ENCODE data around the gene SLC16A8.
"Not testable (repeated sequence)": the region's sequence is repeated elsewhere in the genome, so short reads cannot be mapped to it uniquely, and the experiment has no call there.

SLC16A8 gene

DNA sequence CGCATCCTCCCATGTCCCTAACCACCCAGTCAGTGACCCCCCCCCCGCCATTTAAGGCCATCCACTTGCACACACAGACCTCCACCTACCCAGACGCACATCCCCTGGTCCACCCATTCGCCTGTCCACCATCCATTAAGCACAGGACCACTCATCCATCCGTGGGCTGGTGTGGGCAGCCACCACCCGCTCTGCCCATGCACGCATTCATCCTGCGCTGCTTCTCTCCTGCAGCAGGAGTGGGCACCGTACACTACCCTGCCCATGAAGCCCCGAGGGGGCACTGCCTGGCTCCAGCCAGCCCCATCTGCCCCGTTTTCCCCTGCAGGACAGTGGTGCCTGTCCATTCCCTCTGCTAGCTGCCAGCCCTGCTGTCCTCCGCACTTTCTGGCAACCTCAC lies 3.9 kb upstream of the SLC16A8 start:
- DNase-seq (ENCODE audit: low read depth): no peak

GRCh38 chr22:38086942-38087341 lies 3.0 kb upstream of the SLC16A8 start:
- no peak for DNase-seq (ENCODE audit: low read depth)

DNA sequence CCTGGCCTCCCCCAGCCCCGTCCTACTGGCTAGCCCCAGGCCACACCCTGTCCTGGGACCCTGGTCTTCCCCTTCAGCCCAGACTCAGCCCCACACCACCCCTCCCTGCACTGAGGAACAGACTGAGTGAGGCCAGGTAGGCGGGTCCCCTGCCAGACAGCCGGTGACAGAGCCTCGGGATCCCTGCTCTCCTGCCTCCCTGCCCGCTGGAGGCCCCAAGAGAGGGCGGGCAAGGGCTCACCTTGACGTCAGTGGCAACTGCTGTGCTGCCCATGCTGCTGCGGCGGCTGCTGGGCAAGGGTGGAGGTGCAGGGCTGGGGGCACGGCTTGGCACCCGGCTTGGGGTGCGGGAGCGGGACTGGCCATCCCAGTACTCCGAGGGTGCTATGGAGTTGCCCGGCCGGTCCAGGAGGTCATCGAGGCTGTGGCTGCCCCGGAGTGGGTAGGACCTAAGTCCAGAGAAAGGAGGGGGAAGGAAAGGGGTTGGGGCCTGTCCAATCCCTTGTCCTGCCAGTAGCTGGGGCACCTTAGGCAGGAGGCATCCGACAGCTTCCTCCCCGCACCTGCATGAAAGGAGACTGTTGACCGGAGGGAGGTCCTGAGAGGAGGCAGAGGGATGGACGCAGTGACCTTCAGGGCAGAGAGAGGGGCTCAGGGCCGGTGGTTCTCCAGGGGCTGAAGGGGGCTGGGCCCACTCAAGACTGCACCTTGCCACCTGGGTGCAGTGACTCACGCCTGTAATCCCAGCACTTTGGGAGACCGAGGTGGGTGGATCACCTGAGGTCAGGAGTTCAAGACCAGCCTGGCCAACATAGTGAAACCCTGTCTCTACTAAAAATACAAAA lies 2.2 kb upstream of the SLC16A8 start:
- DNase-seq (ENCODE audit: low read depth): no peak

DNA sequence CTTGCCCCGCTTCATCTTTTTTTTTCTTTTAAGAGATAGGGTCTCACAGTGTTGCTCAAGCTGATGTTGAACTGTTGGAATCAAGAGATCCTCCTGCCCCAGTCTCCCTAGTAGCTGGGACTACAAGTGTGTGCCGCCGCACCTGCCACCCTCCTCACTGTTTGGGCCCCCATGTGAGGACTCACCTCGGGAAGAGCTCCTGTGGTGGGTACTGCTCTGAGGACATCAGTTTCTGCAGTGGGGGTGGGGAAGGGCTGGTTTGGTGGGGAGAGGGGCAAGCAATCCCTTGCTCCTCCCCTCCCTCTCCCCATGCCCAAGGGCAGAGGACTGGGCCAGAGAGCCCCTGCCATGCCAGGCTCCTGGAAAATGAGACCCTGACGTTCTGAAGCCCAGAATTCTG lies 1.5 kb upstream of the SLC16A8 start:
- DNase-seq (ENCODE audit: low read depth): no peak

DNA sequence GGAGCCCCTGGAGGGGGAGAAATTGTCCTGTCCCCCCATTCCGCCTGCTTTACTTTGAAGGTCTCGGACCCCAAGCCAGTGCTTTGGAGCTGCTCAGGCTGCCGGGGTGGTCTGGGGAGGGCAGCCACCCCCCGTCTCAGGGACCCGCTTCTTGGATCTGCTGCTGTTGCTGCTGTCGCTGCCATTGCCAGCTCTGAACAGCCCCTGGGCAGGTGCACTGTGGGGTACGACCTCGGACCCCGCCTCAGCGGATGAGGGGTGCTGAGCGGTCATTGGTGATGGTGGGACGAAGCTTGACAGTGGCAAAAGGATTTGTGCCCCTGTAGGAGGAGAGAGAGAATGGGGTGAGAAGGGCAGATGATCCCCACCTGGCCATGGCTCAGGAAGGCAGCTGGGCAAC lies 1.1 kb upstream of the SLC16A8 start:
- no peak for DNase-seq (ENCODE audit: low read depth)

GRCh38 chr22:38082986-38083710 lies 836 bp downstream of the SLC16A8 start:
- no peak for DNase-seq (ENCODE audit: low read depth)

- DNase-seq (ENCODE audit: low read depth): no peak
Measured at GRCh38 chr22:38081941-38082828, 1.8 kb downstream of the SLC16A8 start.

DNA sequence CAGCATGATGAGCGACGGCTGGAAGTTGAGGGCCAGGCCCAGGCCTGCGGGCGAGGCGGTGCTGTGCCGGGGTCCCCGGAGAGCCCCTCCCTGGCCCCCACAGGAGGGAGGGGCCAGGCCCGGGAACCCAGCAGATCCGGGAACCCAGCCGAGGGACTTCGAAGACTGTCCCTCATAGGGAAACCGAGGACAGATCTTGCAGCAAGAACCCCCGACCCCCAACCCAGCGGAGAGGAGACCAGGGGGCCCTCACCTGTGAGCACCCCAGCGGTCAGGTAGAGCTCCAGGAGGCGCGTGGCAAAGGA lies 2.4 kb downstream of the SLC16A8 start:
- no peak for DNase-seq (ENCODE audit: low read depth)

DNA sequence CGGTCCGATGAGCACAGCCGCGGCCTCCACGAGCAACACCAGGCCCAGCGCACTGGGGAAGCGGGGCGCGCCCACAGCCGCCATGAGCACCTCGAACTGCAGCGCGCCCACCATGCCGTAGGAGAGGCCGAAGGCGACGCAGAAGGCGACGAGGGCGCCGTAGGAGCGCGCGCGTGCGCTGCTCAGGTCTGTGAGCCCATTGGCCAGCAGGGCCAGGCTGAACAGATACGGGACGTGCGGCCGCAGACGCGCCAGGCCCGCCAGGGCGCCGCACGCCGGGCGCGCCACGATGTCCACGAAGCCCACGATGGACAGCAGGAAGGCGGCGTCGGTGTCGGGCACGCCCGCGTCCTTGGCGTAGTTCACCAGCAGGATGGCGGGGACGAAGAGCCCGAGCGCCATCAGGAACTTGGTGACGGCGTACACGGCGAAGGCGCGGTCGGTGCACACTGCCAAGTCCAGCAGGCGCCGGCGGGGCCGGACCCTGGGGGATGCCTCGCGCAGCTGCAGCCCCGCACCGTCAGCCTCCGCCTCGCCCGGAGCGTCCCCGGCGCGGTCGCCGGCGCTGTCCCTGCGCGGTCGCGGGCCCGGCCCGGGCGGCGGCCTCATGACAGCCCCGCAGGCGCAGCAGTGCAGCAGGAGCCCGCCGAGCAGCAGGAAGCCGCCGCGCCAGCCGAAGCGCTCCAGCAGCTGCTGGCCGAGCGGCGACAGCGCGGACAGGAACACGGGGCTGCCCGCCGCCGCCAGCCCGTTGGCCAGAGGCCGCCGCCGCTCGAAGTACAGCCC lies 2.9 kb downstream of the SLC16A8 start:
- DNase-seq (ENCODE audit: low read depth): no peak

DNA sequence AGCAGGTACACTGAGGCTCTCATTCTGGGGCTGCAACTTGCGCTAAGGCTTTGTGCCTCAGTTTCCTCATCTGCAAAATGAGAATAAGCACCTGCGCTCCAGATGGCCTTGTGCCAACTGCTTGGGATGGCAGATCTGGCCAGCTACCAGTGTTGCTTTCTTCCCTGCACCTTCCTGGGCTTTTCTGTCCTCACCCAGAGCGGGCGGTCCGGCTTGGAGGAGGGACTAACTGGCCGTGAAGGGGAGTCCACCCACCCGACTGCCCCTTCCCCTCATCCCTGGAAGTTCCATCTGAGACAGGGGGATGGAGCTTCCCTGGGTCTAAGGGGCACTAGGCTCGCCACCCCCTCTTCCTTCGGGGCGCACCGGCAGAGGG lies 3.5 kb downstream of the SLC16A8 start:
- no peak for DNase-seq (ENCODE audit: low read depth)

GRCh38 chr22:38079804-38080203 lies 4.2 kb downstream of the SLC16A8 start:
- no peak for DNase-seq (ENCODE audit: low read depth)

- not testable (repeated sequence) for DNase-seq (ENCODE audit: low read depth)
Measured at GRCh38 chr22:38079208-38079607, 4.8 kb downstream of the SLC16A8 start.

DNA sequence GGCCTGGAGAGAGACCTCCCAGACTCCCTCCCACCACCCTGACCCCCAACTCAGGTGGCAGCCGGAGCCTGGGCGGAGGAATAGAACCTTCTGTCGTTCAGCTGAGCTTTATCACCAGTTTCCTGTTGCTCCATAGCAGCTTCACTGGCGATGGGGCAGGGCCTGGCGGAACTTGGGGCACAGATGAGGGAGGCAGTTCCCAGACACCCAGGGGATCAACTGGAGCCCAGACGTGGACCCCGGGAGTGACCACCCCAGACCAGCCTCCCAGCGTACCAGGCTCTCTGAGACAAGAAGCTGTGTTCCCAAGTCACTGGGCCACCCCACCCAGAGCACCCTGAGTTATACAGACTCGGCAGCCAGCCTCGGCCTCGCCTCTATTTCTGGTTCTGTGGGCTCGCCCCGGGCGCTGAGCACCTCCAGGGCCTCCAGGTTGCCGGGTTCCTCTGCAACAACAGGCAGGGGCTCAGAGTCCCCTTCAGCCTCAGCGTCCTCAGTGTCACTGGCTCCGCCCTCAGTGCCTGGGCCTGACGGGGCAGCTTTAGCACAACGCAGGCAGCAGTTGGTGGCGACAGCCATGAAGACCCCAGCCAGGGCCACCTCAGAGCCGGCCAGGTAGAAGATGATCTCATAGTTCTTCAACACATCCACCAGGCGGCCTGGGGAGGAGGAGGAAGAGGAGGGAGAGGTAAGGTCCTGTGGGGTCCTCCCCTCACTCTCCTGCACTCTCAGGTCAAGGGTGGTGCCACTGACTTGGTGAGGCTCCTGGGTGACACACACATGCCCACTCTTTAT lies 5.7 kb downstream of the SLC16A8 start:
- DNase-seq (ENCODE audit: low read depth): no peak

GRCh38 chr22:38077595-38077994 lies 6.4 kb downstream of the SLC16A8 start:
- no peak for DNase-seq (ENCODE audit: low read depth)

GRCh38 chr22:38077096-38077495 lies 6.9 kb downstream of the SLC16A8 start:
- no peak for DNase-seq (ENCODE audit: low read depth)

- DNase-seq (ENCODE audit: low read depth): no peak
Measured at GRCh38 chr22:38075961-38076360, 8.0 kb downstream of the SLC16A8 start.

DNA sequence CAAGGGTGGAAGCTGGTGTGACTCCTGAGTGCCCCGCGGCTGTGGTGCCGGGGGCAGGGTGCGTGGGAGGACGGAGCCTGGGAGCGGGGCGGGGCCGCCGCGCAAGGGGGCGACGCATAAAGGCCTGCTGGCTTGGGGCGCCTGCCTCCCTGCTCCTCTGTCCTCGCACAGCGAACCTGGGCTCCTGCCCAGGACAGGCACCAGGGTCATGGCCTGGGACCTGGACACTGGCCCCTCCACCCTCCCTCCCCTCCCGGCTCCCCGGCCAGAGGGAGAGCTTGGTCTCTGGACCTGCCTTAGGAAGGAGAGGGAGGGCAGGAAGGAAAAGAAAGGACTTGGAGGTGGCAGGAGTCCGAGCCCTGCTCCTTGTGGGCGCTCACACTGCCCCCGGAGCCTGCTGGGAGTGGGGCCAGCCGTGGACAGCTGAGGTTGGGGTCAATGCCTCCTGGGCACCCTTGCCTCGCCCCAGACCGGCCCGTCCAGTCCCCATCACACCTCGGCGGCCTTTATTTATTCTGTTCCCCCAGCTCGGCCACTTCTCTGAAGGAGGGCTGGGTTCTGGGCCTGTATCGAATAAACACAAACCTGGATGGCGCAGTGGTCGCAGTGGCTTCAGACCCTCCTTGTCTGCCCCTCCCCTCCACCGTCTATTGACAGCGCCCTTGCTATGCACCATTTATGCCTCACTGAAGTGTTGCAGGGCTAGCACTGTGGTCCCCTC lies 8.7 kb downstream of the SLC16A8 start:
- no peak for DNase-seq (ENCODE audit: low read depth)

DNA sequence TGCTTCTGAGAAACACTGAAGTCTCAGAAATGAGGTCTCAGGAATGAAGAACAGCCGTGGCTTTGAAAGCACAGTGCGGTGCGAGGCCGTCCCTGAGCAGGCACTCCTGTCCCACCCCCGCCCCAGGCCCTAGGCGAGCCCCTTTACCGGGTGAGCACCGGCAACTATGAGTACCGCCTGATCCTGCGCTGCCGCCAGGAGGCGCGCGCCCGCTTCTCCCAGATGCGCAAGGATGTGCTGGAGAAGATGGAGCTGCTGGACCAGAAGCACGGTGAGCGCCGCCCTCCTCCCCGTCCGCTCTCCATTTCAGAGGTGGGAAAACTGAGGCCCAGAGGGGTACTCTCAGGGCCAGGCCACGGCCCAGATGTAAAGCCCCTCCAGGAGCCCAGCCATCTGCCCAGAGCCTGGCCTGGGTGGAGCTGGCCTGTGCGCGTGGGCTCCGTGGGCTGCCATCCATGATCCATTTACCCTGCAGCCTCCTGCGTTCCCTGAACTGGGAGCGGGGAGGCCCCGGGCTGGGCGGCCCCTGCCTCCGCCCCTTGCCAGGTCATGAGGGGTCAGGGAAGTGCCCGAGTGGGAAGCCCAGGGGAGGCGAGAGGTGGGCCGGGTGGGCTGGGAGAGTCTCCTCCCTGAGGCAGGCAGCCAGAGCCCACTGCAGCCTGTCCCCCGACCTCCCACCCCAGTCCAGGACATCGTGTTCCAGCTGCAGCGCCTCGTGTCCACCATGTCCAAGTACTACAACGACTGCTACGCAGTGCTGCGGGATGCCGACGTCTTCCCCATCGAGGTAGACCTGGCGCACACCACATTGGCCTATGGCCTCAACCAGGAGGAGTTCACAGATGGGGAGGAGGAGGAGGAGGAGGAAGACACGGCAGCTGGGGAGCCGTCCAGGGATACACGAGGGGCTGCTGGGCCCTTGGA lies 9.5 kb downstream of the SLC16A8 start:
- no peak for DNase-seq (ENCODE audit: low read depth)
